Cerebellar cortex (tissue), 1 donor: ENCODE results near the gene OGN.

Experiments used
- DNase-seq: peaks from one replicate; pipeline ENCODE4 v3.0.0-alpha.2; 2015; ENCODE audit warnings: low spot score

OGN gene

GRCh38 chr9:92402826-92403745 lies 1.3 kb downstream of the OGN start:
- DNase-seq, result no peak

- DNase-seq, result no peak
Observed at GRCh38 chr9:92402360-92402759, 2.0 kb downstream of the OGN start.

DNA sequence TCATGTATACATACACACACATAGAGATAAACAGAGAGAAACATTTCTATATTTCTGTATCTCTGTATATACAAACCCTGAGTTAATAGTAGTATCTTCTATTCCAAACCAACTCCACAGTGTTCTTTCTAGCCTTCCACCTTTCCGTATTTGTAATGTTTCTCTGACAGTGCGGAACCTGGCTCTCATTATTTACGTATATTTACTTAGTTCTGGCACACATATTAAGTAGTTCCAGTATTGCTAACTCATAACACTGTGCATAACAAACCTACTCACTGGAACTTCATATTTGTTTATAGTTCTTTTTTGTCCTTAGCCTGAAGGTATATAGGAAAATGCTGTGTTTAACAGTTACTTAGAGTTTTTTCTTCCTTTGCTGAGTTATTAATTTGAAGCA lies 6.5 kb downstream of the OGN start:
- DNase-seq, result no peak

- DNase-seq, result no peak
Observed at GRCh38 chr9:92395617-92396016, 8.8 kb downstream of the OGN start.

DNA sequence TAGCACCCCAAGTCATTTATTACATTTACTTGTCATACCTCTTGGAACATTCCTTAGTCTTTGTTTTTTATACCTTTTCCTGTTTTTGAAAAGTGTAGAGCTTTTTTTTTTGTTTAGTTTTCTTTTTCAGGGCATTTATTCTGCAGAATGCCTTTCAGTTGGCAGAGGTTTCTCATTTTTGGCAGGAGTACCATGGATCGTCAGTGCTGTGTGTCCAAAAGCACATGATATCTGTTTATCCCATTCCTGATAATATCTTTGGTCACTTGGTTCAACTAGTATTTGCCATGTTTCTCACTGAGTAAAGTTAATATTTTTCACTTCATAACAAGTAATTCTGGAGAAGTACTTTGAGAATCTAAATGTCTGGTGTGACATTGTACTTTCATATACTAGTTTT lies 10.7 kb downstream of the OGN start:
- DNase-seq, result peak; percentile 3

DNA sequence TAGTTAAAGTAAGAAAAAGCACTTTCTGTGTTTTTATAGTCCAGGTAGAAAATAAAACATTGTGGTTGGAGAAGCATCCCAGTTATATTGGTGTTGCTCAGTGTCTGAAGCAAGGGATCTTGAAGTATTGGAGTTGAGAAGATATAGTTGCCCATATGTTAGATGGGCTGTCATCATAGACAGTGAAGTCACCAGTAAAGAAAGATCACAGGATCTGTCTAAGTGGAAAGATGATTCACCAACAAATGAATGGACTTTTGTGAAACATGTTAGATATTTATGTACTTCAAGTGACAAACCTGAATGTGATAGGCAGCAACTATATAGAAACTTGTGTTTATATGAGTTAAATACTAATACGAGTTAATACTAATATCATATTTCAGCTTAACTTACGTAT lies 11.7 kb downstream of the OGN start:
- no peak for DNase-seq

GRCh38 chr9:92385953-92386352 lies 18.4 kb downstream of the OGN start:
- DNase-seq, result no peak

GRCh38 chr9:92385477-92385876 lies 18.9 kb downstream of the OGN start:
- DNase-seq, result no peak

DNA sequence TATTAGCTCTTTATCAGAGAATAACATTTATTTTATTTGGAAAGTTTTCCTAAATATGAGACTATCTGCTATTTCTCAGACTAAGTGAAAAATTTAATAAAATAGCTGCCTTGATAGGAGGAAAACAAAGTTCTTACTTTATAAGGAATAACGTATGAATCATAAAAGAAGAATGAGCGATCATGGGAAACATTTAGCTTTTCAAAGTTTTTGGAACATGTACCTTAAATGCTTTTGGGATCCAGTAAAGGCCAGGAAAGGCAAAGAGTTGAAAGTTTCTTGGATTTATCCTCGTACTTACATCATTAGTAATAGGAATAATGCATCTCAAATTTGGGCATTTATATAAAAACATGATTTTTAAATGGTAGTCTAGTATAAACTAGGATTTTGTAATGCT lies 19.4 kb downstream of the OGN start:
- no peak for DNase-seq

DNA sequence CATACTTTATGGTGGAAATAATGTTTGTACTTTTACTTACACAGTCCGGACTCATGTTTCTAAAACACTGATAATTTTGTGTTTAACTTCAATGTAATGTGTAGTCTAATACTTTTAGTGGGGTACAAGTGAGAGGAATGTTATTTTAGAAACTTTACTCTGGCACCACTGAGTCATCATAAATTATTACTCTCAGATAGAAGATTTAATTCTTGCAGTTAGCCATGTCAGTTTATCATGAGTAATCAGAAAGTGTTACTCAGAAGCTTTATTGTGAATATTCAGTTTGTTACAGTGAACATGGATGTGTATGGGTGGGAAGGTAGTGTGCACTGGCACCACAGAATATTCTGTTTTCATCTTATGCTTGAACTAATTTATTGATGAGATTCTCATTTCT lies 20.0 kb downstream of the OGN start:
- no peak for DNase-seq

- no peak for DNase-seq
Observed at GRCh38 chr9:92381775-92382174, 22.6 kb downstream of the OGN start.

GRCh38 chr9:92380603-92381002 lies 23.8 kb downstream of the OGN start:
- no peak for DNase-seq

DNA sequence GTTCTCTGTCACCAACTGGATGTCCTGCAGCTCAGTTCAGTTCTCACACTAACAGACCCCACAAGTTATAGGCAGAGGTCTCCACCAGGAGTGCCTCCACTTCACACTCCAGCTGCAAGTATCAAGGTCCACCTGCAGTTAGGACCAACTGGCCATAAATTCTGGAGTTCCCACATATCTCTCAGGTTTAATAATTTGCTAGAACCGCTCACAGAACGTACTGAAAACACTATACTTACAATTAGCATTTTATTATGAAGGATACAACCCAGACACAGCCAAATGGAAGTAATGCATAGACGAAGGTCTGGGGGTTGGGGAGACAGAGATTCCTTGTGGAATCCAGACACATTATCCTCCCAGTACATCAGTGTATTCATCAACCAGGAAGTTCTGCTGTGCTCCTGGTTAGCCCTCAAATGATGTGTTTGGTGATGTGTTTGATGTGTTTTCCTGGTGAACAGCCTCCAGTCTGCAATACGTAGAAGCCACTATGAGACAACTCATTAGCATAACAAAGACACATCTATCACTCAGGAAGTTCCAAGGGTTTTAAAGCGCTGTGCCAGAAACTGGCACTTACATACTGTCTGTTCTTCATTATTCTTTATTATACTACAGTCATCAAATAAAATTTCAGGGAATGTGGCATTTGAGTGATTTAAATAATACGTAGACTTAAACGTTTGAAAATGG lies 25.4 kb downstream of the OGN start:
- DNase-seq, result no peak

GRCh38 chr9:92377876-92378275 lies 26.5 kb downstream of the OGN start:
- DNase-seq, result no peak

- no peak for DNase-seq
Observed at GRCh38 chr9:92373167-92373566, 31.2 kb downstream of the OGN start.

GRCh38 chr9:92369075-92369474 lies 35.3 kb downstream of the OGN start:
- DNase-seq, result no peak

GRCh38 chr9:92360083-92360482 lies 44.3 kb downstream of the OGN start:
- no peak for DNase-seq

DNA sequence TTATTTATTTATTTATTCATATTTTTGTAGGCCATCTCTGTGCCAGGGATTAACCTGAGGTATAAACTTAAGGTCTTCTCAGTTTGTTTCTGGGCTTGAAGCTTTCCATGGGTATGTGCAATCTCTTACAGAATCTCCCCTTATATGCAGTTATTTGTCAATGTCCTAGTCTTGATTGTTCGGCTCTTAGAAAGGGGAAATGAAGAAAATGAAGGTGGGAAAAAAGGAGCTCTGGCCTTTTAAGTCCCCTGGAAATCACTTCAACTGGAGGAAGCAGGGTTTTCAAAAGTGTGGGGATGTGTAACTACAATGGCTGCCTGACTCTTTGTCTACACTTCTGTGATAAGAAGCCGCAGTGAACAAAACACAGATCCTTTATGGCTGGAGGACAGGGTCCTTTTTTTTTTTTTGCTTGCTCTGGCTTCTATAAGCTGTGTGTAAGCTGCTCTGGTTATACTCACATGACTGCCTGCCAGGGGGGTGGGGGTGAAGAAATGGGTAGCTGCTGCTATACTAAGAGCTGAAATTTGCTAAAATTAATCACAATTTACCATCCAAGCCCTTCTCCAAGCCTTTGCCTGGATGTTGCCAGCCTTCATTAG lies 44.9 kb downstream of the OGN start:
- no peak for DNase-seq

GRCh38 chr9:92353051-92353450 lies 51.3 kb downstream of the OGN start:
- no peak for DNase-seq

DNA sequence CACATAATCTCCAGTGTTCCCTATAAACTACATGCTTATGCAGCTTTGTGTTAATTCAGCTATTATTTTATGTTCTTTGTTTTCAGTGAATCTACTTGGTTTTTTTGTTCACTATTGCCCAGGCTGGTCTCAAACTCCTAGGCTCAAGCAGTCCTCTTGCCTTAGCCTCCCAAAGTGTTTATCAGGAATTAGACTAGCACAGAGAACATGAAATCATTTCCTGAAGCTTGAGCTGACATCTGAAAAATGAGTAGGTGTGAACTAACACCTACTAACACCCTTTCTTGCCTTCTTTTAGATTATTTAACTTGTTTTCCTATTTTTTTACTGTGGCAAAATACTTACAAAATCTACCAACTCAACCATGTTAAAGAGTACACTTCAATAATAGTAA lies 53.6 kb downstream of the OGN start:
- DNase-seq, result no peak

GRCh38 chr9:92349771-92350739 lies 54.3 kb downstream of the OGN start:
- no peak for DNase-seq

GRCh38 chr9:92345582-92345981 lies 58.8 kb downstream of the OGN start:
- DNase-seq, result no peak
